DOHH2 (cell line): Measurements from ENCODE around the gene RBPMS2.

Source experiments
- H3F3A ChIP-seq: fragments of 200-600 bp; sonication (generic), shearing (Covaris generic); 2 replicates; pipeline ENCODE4 v1.6.0; 2016; ENCODE audit warnings: antibody characterized with exemption, mild to moderate bottlenecking; ENCODE audit not compliant: control insufficient read depth, insufficient read depth
- H3K27ac ChIP-seq: fragments of 200-600 bp; sonication (generic); 2 replicates; pipeline ENCODE4 v1.5.1; 2014; ENCODE audit warnings: low read depth, mild to moderate bottlenecking, low read length, moderate library complexity
- H3K27me3 ChIP-seq: fragments of 200-600 bp; sonication (generic); 2 replicates; pipeline ENCODE4 v1.6.1; 2014; ENCODE audit warnings: mild to moderate bottlenecking, low read length, mixed read lengths; ENCODE audit not compliant: control insufficient read depth
- H3K36me3 ChIP-seq: fragments of 200-600 bp; sonication (generic); 2 replicates; pipeline ENCODE4 v1.6.1; 2014; ENCODE audit warnings: mild to moderate bottlenecking, low read length, moderate library complexity, mixed read lengths; ENCODE audit not compliant: control insufficient read depth
- H3K4me1 ChIP-seq: fragments of 200-600 bp; sonication (generic); 2 replicates; pipeline ENCODE4 v1.6.1; 2014; ENCODE audit warnings: mild to moderate bottlenecking, low read length, mixed read lengths; ENCODE audit not compliant: control insufficient read depth
- H3K4me2 ChIP-seq: fragments of 200-600 bp; sonication (generic); 2 replicates; pipeline ENCODE4 v1.6.0; 2014; ENCODE audit warnings: mild to moderate bottlenecking, low read length, moderate library complexity
- H3K4me3 ChIP-seq: fragments of 200-600 bp; sonication (generic); 2 replicates; pipeline ENCODE4 v1.5.1; 2014; ENCODE audit warnings: mild to moderate bottlenecking, low read length, mixed read lengths
- H3K79me2 ChIP-seq: fragments of 200-600 bp; sonication (generic); 2 replicates; pipeline ENCODE4 v1.6.1; 2014; ENCODE audit warnings: mild to moderate bottlenecking, low read length, mixed read lengths; ENCODE audit not compliant: control insufficient read depth
- H3K9me2 ChIP-seq: fragments of 200-600 bp; sonication (generic); replicated peaks from 2 replicates; pipeline ENCODE4 v1.6.1; 2014; ENCODE audit warnings: mild to moderate bottlenecking, low read length, mixed read lengths; ENCODE audit not compliant: control insufficient read depth
- H3K9me3 ChIP-seq: fragments of 200-600 bp; sonication (generic); 2 replicates; pipeline ENCODE4 v1.6.1; 2014; ENCODE audit warnings: antibody characterized with exemption, low read length, mixed read lengths; ENCODE audit not compliant: control insufficient read depth, insufficient read depth
- H4K20me1 ChIP-seq: fragments of 200-600 bp; sonication (generic); 2 replicates; pipeline ENCODE4 v1.6.0; 2014; ENCODE audit warnings: low read depth, mild to moderate bottlenecking, antibody characterized with exemption, low read length, moderate library complexity; ENCODE audit not compliant: control insufficient read depth, insufficient read depth
- EZH2phosphoT487 ChIP-seq: fragments of 200-600 bp; sonication (generic); IDR thresholded peaks from 2 replicates; pipeline ENCODE4 v1.6.1; 2017; ENCODE audit warnings: borderline replicate concordance, mild to moderate bottlenecking, antibody characterized with exemption, low read length, moderate library complexity, mixed read lengths
- TF ChIP-seq, protein P1 (sequence below): fragments of 200-600 bp; sonication (generic); IDR thresholded peaks from one replicate; pipeline ENCODE4 v1.5.1; 2014; ENCODE audit warnings: antibody characterized with exemption, mild to moderate bottlenecking, low read depth, low read length; ENCODE audit not compliant: poor library complexity, severe bottlenecking

Gene RBPMS2

DNA sequence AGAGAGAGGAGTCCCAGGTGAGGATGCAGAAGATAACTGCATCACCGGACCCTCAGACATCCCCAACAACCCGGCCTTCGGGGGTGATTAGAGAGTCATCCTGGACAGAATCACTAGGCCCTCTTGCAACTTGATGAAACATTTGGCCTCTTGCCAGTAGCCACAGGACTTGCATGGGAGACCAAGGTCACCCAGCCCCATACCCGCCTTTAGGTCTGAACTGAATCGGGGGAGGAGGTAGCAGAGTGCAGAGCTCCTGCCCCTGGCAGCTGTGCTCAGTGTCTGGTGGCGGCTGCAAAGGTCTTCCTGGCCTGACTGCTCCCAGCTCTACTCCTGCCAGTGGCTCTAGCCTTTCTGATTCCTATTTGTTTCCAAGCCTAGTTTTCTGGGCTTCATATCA is 37.7 kb upstream of the RBPMS2 start:
- peaks cover 18% of the 10 kb centered on the region for H3K36me3 ChIP-seq
- H3K79me2 ChIP-seq, result no peaks in the 10 kb centered on the region
- no peak overlapping the region for H3K4me2 ChIP-seq
- H3K9me2 ChIP-seq, result no peaks in the 10 kb centered on the region
- H3K27ac ChIP-seq, result no peak overlapping the region
- 0 out of 2 replicates have a peak, but pooled peaks cover 16% of the 10 kb centered on the region for H3F3A ChIP-seq
- no peaks in the 10 kb centered on the region for H4K20me1 ChIP-seq
- H3K9me3 ChIP-seq, result no peaks in the 10 kb centered on the region
- TF ChIP-seq, protein P1, sequence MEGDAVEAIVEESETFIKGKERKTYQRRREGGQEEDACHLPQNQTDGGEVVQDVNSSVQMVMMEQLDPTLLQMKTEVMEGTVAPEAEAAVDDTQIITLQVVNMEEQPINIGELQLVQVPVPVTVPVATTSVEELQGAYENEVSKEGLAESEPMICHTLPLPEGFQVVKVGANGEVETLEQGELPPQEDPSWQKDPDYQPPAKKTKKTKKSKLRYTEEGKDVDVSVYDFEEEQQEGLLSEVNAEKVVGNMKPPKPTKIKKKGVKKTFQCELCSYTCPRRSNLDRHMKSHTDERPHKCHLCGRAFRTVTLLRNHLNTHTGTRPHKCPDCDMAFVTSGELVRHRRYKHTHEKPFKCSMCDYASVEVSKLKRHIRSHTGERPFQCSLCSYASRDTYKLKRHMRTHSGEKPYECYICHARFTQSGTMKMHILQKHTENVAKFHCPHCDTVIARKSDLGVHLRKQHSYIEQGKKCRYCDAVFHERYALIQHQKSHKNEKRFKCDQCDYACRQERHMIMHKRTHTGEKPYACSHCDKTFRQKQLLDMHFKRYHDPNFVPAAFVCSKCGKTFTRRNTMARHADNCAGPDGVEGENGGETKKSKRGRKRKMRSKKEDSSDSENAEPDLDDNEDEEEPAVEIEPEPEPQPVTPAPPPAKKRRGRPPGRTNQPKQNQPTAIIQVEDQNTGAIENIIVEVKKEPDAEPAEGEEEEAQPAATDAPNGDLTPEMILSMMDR, result no peak
- no peak for TF ChIP-seq EZH2phosphoT487
- peaks cover 16% of the 10 kb centered on the region for H3K4me1 ChIP-seq
- no peak overlapping the region for H3K4me3 ChIP-seq
- peaks cover 6% of the 10 kb centered on the region; the same call in 1 of the 2 replicates for H3K27me3 ChIP-seq

DNA sequence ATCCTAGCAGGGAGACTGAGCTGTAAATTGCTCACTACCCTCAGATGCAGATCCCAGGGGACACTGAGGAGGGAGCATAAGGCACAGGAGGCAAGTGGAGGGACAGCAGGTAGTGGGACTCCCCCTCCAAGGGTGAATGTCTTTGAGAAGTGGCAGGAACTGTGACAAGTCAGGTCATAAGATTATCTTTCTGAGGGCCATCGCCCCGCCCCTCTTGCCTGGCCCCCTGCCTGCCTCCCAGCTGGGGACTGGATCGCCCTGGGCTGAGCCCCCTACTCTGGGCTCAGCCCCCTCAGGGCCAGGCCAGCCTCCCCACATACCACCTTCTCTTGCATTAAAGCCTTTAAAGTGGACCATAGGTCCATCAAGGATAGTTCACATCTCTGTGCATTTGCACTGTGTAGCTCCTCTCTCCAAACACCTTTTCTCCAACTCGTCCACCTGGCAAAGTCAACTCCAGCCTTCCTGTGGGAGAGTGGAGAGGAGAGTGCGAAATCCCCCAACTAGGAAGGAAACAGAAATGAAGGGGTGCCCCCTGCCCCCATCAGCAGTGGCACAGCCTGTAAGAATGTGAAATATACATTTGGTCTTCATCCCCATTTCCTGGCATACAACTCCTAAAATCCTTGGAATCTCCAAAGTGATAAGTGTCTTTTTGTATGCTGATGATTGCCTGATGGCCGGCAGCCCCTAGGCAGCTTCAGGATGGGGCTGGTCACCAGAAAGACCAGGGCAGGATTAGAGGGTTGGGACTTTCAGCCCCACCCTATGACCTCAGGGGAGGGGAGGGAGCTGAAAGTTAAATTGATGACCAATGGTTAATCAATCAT is 35.3 kb upstream of the RBPMS2 start:
- 0 out of 2 replicates have a peak, but pooled peaks cover 12% of the 10 kb centered on the region for H3F3A ChIP-seq
- peaks cover 16% of the 10 kb centered on the region for H3K4me1 ChIP-seq
- H3K9me2 ChIP-seq, result no peaks in the 10 kb centered on the region
- H3K27ac ChIP-seq, result no peak overlapping the region
- no peaks in the 10 kb centered on the region for H4K20me1 ChIP-seq
- H3K36me3 ChIP-seq, result peaks cover 1% of the 10 kb centered on the region; the same call in 1 of the 2 replicates
- TF ChIP-seq EZH2phosphoT487, result no peak
- TF ChIP-seq, protein P1, result no peak
- peaks cover 6% of the 10 kb centered on the region; the same call in 1 of the 2 replicates for H3K27me3 ChIP-seq
- H3K4me3 ChIP-seq, result no peak overlapping the region
- H3K9me3 ChIP-seq, result no peaks in the 10 kb centered on the region
- H3K4me2 ChIP-seq, result no peak overlapping the region
- H3K79me2 ChIP-seq, result no peaks in the 10 kb centered on the region

DNA sequence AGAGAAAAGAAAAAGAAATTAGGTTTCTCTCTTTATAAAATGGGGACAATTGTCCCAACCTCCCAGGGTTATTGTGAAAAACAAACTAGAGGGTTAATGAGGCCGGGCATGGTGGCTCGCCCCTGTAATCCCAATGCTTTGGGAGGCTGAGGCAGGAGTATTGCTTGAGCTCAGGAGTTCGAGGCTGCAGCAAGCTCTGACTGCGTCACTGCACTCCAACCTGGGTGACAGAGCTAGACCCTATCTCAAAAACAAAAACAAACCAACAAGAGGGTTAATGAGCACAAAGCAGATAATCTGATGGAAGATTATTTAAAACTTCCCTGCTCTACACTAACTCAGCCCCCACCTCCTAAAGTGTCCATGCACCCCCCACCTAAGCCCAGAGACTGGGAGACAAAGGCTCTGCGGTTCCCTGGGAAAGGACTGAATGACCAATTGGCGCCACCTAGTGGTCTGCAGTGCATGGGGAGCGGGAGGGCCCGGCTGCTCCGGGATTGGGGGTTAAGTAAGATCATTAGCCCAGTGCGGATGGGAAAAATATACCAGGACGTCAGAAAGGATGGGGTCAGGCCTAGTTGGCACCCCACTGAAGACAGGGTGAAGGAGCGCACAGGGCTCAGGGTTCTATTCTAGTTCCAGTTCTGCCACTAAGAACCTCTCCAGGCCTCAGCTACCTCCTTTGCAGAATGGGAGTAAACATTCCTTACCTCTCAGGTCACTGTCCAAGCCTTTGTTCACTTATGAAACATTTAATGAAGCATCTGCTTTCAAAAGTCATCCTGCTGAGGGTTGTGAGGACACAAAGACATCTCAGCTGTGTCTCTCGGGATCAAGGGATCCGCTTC is 34.5 kb upstream of the RBPMS2 start:
- H3K9me3 ChIP-seq, result no peaks in the 10 kb centered on the region
- no peaks in the 10 kb centered on the region for H3K9me2 ChIP-seq
- no peak overlapping the region for H3K4me3 ChIP-seq
- H3K4me2 ChIP-seq, result no peak overlapping the region
- H3K4me1 ChIP-seq, result peaks cover 16% of the 10 kb centered on the region
- H3F3A ChIP-seq, result 0 out of 2 replicates have a peak, but pooled peaks cover 7% of the 10 kb centered on the region
- peaks cover 6% of the 10 kb centered on the region; the same call in 1 of the 2 replicates for H3K27me3 ChIP-seq
- no peaks in the 10 kb centered on the region for H3K36me3 ChIP-seq
- no peaks in the 10 kb centered on the region for H4K20me1 ChIP-seq
- no peak for TF ChIP-seq EZH2phosphoT487
- TF ChIP-seq, protein P1, result peak; percentile 97
- no peaks in the 10 kb centered on the region for H3K79me2 ChIP-seq
- H3K27ac ChIP-seq, result no peak overlapping the region
